ENCODE results near the gene SLFN5.
"Not testable (repeated sequence)": the region's sequence is repeated elsewhere in the genome, so short reads cannot be mapped to it uniquely, and the experiment has no call there.

The SLFN5 gene

DNA sequence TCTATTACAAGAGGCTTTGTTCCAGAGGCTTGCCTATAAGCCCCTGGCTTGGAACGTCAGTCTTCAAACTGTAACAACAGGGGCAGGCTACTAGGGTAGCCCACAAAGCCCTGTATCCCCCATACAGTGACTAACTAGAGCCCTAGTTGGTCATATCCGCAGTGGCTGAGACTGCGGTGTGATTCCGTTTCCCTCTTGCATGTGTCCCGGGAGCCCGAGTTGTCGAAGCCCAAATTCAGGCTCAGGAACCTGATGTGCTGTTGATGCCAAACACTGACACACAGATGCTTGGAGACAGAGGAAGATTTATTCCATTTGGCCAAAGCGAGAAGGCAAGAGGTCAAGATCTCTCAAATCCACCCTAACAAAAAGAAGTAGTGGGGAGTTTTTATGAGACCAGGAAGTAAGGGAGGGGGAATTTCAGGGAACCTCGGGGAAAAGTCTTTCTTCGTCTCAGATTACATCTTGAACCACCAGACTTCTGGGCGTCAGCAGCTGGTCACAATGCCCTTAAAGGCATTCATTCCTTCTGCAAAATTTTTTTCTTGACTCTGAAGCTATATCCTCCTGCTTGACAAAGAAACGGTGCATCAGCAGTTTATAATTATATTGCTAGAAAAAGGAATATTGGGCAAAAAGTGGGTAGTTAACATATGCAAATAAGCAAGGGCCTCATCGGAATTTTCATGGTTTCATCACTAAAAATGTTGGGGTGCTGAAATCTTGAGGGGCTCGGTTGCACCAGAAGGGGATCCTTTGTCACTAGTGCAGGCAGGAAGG, 879 bp downstream of the SLFN5 start:
- peak; percentile 87 to 90 for DNase-seq

DNA sequence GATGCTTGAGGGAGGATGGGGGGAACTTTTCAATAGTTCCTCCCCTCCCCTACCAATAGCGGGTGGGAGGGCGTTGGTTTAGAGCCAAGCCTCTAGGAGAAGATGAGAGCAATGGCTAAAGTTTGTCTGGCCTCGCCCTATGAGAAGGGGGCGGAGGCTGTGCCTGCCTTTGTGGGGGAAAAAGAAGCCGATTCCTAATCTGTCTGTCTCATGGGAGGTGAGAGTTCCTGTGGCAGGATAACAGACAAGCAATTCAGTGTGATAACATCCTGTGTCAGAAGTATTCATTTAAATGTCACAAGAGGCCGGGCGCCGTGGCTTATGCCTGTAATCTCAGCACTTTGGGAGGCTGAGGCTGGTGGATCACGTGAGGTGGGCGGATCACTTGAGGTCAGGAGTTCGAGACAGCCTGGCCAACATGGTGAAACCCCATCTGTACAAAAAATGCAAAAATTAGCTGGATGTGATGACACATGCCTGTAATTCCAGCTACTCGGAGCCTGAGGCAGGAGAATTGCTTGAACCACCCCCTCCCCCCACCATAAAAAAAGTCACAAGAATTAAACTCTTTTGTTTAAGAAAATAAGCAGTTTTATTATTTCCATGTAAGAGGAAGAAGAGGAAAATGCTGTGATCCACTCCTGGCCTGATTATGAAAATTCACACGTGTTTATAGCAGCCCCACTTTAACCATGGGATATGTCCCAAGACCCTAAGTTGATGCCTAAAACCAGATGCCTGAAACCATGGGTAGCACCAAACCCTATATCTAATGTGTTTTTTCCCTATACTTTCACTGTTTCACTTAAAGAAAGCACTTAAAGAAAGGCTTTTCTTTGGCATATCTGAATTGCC, 1.7 kb downstream of the SLFN5 start:
- DNase-seq, result peak; percentile 92 to 94

DNA sequence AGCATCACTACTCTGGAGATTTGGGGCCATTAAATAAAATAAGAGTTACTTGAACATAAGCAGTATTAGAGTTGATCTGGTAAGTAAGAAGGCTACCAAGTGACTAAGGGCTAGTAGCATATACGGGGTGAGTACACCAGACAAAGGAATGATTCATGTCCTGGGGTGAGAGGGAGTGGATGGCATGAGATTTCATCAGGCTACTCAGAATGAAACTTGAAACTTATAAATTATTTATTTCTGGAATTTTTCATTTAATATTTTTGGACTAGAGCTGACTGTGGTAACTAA, 2.3 kb downstream of the SLFN5 start:
- DNase-seq, result peak; percentile 71 to 81

DNA sequence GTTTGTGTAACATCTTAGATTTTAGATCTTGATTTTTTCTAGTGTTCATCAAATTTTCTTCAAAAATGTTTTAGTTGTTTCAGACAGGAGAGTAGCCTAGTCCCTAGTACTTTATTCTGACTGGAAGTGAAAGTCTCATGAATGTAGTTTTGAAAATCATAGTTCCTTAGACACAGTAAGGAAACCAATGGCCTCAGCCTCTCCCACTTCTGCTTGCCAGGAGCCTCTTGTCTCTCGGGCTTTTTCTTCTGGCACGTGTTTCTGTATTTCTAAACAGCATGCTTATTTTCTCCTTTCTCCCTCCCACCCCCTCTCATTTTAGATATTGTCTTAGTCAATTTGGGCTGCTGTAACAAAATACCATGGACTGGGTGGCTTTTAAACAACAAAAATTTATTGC, 9.8 kb downstream of the SLFN5 start:
- DNase-seq, result peak; percentile 76

DNA sequence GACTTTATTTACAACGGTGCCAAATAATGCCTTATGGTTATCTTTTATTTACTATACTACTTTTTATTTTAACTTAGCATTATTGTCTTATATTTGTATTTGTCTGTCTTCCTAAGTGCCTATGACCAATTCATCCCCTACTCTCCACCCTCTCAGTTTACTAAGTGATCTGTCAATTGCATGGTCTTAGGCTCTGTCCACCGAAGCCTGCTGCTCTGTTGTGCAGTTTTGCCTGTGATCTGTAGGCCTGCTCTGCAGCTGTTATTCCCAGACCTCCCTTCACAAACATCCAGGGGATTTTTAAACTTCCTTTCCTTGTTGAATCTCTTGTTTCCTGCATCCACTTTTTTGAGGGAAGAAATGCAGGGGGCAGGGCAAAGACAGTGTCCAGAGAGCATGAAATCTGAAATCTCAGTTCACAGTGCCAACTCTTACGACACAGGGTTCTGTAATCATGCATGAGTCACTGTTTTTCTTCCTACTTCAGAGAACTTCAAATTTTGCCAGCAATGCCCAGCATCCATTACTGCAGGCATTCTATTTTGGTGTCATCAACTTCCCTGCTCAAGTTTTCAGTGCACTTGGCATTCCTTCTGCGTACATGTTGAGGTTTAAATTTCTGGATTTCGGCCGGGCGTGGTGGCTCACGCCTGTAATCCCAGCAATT, 11.4 kb downstream of the SLFN5 start:
- DNase-seq, result peak; percentile 92 to 97

DNA sequence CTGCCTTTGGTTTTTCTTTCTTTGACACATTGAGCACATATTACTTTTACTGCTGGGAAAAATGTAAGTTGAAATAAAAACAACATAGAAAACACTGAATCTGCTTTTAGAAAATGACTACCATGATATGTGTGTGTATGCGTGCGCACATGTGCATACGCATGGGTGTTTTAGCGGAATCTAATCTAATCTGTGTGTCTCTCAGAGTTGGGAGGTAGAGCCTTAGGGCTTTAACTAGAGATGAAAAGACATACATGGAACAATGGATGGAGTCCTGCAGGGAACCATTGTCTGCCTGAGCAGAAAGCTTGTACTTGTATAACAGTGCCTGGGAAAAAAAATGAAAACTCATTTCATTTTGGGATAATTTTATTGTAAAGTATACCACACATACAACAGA, 12.4 kb downstream of the SLFN5 start:
- DNase-seq, result no peak

DNA sequence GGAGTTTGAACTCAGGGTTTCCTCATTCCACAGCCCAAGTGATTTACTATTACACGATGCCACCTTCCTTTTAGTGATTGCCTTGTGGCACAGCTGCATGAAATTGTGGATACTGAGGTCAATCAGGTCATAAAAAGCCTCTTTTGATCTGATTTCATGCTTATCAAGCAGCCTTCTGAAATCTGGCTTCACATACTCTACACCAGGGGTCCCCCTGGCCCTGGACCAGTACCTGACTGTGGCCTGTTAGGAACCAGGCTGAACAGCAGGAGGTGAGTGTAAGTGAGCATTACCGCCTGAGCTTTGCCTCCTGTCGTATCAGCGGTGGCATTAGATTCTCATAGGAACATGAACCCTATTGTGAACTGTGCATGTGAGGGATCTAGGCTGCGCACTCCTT, 13.8 kb downstream of the SLFN5 start:
- DNase-seq, result no peak

DNA sequence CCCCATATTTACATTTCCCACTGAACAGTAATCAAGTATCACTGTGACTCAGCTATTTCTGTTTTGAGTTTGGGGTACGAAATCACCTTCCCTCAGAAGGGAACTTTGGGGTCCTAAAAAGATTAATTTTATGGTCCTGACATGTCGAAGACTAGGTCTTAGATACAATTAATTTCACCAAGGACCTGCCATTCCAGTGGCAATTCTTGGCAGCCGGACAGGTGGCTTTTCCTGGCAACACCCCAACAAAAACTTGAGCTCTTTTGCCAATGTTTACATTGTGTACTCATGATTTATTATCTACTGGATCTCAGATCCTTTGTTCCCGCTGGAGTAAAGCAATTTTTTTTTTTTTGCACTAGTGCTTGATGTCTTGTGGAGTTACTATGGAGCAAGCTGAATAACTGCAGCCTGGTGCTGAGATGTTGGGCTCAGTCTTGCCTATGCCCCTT, 14.4 kb downstream of the SLFN5 start:
- DNase-seq, result no peak

DNA sequence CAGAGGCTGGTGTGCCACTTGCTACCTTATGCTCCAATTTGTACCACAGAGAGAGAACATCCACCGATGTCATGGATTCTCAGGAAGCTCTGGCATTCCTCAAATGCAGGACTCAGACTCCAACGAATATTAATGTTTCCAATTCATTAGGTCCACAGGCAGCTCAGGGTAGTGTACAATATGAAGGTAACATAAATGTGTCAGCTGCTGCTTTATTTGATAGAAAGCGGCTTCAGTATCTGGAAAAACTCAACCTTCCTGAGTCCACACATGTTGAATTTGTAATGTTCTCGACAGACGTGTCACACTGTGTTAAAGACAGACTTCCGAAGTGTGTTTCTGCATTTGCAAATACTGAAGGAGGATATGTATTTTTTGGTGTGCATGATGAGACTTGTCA, 16.1 kb downstream of the SLFN5 start:
- DNase-seq, result no peak

DNA sequence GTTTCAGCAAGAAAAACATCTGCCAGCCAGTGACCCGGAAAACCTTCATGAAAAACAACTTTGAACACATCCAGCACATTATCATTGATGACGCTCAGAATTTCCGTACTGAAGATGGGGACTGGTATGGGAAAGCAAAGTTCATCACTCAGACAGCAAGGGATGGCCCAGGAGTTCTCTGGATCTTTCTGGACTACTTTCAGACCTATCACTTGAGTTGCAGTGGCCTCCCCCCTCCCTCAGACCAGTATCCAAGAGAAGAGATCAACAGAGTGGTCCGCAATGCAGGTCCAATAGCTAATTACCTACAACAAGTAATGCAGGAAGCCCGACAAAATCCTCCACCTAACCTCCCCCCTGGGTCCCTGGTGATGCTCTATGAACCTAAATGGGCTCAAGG, 22.2 kb downstream of the SLFN5 start:
- no peak for DNase-seq

DNA sequence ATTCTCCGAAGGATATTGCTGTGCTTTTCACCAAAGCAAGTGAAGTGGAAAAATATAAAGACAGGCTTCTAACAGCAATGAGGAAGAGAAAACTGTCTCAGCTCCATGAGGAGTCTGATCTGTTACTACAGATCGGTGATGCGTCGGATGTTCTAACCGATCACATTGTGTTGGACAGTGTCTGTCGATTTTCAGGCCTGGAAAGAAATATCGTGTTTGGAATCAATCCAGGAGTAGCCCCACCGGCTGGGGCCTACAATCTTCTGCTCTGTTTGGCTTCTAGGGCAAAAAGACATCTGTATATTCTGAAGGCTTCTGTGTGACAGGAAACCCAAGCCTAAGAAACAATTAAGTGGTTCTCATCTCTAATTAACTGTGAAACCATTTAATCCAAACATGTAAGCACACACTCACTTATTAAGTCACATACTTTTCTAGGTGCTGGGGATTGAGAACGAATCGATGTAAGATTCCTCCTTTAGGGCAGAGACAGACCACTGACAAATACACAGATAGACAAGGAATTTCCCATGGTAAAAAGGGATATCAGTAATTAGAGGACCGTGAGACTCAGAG, 22.8 kb downstream of the SLFN5 start:
- no peak for DNase-seq

DNA sequence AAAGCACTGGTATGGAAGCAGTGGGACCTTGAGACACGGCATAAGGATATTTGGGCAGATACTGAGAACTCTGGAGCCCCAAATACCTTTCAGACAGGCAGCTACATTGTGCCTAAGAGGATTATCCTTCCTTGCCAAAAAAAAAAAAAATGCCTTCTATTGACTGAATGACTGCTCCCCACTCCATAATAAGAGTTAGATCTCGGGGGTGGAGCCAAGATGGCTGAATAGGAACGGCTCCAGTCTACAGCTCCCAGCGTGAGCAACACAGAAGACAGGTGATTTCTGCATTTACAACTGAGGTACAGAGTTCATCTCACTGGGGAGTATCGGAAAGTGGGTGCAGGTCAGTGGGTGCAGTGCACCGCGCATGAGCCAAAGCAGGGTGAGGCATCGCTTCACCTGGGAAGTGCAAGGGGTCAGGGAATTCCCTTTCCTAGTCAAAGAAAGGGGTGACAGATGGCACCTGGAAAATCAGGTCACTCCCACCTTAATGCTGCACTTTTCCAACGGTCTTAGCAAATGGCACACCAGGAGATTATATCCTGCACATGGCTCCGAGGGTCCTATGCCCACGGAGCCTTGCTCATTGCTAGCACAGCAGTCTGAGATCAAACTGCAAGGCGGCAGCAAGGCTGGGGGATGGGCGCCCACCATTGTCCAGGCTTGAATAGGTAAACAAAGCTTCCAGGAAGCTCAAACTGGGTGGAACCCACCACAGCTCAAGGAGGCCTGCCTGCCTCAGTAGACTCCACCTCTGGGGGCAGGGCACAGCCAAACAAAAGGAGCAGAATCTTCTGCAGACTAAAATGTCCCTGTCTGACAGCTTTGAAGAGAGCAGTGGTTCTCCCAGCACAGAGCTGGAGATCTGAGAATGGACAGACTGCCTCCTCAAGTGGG, 31.5 kb downstream of the SLFN5 start:
- DNase-seq, result not testable (repeated sequence)

DNA sequence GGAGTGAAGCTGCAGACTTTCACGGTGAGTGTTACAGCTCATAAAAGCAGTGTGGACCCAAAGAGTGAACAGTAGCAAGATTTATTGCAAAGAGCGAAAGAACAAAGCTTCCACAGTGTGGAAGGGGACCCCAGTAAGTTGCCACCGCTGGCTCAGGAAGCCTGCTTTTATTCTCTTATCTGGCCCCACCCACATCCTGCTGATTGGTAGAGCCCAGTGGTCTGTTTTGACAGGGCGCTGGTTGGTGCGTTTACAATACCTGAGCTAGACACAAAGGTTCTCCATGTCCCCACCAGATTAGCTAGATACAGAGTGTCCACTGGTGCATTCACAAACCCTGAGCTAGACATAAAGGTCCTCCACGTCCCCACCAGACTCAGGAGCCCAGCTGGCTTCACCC, 35.6 kb downstream of the SLFN5 start:
- DNase-seq, result not testable (repeated sequence)

DNA sequence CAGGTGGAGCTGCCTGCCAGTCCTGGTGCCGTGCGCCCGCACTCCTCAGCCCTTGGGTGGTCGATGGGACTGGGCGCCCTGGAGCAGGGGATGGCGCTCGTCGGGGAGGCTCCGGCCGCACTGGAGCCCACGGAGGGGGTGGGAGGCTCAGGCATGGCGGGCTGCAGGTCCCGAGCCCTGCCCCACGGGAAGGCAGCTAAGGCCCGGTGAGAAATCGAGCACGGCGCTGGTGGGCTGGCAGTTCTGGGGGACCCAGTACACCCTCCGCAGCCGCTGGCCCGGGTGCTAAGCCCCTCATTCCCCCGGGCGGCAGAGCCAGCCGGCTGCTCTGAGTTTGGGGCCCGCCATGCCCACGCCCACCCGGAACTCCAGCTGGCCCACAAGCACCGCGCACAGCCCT, 36.0 kb downstream of the SLFN5 start:
- DNase-seq, result not testable (repeated sequence)

DNA sequence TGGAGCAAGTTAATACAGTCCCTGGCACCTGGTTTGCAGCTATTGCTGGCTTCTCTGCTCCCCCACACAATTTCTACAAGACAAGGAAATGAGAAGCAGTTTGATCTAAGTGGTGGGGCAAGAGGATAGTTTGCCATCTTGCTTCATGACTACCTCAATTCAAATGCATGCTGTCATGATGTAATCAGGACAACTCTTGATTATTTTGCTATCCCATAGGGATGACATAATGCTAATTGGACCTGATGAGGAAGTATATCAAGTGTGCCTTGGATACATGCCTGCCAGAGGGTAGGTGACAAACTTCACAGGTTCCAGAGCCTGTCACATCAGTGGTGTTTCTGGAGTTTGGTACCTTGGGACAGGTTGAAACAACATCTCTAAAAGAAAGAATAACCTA, 40.9 kb downstream of the SLFN5 start:
- DNase-seq, result peak in 1 of 2 donors; percentile 16

DNA sequence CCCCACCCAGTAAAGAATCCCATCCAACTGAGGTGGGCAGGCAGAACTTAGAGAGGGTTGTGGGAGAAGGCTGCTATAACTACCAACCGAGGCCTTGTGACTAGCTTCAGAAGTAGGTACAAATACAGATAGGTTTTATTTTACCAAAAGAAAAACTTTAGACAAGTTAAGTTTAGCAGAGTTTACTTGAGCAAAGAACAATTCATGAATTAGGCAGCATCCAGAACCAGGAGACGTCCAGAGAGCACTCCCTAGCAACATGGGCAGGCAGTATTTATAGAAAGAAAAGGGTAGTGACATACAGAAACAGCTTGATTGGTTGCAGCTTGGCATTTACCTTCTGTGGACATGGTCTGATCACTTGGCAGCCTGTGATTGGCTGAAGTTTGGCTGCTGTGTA, 42.1 kb downstream of the SLFN5 start:
- no peak for DNase-seq

DNA sequence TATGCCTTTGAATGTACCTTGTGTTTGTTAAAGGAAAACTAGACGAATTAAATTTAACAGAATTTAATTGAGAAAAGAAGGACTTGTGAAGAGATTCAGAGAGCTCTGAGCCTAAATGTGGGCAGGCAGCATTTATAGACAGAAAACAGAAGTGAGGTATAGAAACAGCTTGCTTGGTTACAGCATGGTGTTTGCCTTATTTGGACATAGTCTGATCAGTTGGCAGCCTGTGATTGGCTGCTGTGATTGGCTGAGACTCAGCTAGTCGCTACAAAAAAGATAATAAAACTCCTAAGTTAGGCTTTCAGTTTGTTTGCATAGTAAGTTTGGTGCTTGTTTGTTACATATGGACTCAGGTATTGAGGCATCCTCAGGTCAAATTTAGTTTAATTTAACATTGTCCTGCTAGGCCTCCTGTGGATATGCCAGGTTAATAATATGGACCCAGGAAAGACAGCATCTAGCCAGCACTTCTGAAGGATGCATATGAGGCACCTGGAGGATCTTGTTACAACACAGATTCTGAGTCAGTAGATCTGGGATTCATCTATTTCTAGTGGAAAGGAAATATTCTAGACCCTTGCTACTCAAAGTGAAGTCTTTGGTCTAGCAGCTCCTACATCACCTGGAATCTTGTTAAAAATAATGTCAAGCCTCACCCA, 43.4 kb downstream of the SLFN5 start:
- DNase-seq, result peak in 1 of 2 donors; percentile 16

DNA sequence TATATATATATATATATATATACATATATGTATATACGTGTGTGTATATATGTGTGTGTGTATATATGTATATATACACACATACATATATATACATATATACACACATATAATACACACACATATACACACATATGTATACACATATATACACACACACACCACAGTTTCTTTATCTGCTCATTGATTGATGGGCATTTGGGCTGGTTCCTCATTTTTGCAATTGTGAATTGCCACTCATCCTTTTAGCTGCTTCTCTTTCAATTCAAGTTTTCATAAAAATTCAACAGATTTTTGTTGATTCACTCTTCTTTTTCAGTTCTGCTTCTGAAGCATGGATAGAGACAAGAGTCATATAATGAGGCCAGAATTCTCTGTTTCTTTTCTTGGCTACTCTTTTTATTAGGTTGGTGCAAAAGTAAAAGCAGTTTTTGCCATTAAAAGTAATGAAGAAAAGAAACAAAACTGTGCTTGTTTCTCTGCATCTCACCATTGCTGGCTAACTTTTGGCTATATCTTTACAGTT, 44.5 kb downstream of the SLFN5 start:
- no peak for DNase-seq

DNA sequence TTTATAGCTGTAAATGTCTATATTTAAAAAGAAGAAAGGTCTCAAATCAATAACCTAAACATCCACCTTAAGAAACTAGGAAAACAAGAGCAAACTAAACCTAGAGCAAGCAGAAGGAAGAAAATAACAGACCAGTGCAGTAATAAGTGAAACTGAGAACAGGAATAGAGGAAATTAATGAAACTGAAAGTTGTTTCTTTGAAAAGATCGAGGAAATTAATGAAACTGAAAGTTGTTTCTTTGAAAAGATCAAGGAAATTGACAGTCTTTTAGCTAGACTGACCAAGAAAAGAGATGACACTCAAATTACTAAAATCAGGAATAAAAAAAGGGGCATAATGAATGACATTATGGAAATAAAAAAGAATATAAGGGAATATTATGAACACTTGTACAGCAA, 46.4 kb downstream of the SLFN5 start:
- peak; percentile 56 to 65 for DNase-seq

DNA sequence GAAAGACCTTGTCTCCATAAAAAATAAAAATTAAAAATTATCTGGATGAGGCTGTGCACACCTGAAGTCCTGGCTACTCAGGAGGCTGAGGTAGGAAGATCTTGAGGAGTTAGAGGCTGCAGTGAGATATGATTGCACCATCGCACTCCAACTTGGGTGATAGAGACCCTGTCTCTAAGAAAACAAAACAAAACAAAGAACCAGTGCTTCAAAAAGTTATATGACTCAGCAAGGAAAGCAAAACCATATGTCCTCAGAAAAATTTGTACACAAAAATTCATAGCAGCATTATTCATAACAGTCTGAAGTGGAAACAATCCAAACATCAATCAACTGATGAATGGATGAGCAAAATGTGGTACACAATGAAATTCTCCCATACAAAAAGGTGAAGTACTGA, 48.9 kb downstream of the SLFN5 start:
- DNase-seq, result no peak

DNA sequence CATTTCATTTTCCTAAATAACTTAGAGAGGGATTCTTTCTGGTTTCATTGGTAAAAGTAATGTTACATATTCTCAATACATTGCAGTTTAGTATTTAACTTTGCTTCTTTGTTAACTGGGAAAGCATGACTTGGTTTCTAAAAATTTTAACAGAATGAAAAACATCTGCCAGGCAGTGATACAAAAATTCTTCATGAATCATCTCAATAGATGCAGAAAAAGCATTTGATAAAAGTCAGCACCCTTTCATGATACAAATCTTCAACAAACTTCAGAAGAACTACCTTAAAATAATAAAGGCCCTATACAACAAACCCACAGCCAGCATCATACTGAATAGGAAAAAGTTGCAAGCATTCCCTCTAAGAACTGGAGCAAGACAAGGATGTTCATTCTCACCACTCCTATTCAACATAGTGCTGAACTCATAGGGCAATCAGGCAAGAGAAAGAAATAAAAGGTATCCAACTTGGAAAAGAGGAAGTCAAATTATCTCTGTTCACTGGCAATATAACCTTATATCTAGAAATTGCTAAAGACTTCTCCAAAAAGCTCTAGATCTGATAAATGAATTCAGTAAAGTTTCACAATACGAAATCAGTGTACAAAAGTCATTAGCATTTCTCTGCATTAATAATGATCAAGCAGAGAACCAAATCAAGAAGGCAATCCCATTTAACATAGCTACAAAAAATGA, 50.4 kb downstream of the SLFN5 start:
- no peak for DNase-seq

All from inflammatory macrophage treated with lipopolysaccharide for 1 hour (primary cell).